ENCODE measurements around the gene RALGAPA2.

Gene RALGAPA2

DNA sequence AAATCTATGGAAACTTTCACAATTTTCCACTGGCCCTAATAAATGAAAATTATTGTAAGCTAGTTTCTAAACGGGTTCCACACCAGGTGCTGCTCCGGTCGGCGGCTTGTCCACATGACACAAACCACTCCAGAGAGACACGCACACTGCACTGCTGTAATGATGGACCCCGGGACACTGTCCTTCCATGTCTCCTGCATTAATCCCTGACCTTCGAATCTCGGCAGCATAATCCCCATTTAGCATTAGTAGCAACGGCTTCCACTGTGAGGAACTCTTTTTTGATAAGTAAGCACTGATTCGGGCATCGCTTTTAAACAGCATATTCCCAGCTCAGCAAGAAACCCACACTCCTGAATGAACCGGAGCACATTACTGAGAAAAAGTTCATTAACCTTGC, 301.0 kb downstream of the RALGAPA2 start:
- no peak for DNase-seq (ENCODE audit: low read depth)

GRCh38 chr20:20410678-20411077, 301.8 kb downstream of the RALGAPA2 start:
- no peak for TF ChIP-seq CTCF (IDR thresholded peaks at IDR 0.05; ENCODE audit: control insufficient read depth, insufficient read depth, low read depth, low read length, missing control alignments)
- no peak overlapping the region for H3K4me3 ChIP-seq (ENCODE audit: control insufficient read depth, low read depth, low read length)
- DNase-seq (ENCODE audit: low read depth): no peak

More for the DNA sequence above, 301.0 kb downstream of the RALGAPA2 start:
- no peak for TF ChIP-seq CTCF (IDR thresholded peaks at IDR 0.05; ENCODE audit: control insufficient read depth, insufficient read depth, low read depth, low read length, missing control alignments)
- H3K4me3 ChIP-seq (ENCODE audit: control insufficient read depth, low read depth, low read length): no peak overlapping the region

- DNase-seq (ENCODE audit: low read depth): no peak
- TF ChIP-seq CTCF (IDR thresholded peaks at IDR 0.05; ENCODE audit: control insufficient read depth, insufficient read depth, low read depth, low read length, missing control alignments): no peak
Measured at GRCh38 chr20:20409331-20409730, 303.1 kb downstream of the RALGAPA2 start.

GRCh38 chr20:20407891-20408805, 304.3 kb downstream of the RALGAPA2 start:
- peak; percentile 44 for TF ChIP-seq CTCF (IDR thresholded peaks at IDR 0.05; ENCODE audit: control insufficient read depth, insufficient read depth, low read depth, low read length, missing control alignments)
- no peak for DNase-seq (ENCODE audit: low read depth)
- no peak overlapping the region for H3K4me3 ChIP-seq (ENCODE audit: control insufficient read depth, low read depth, low read length)

More at GRCh38 chr20:20409331-20409730, 303.1 kb downstream of the RALGAPA2 start:
- H3K4me3 ChIP-seq (ENCODE audit: control insufficient read depth, low read depth, low read length): no peak overlapping the region

DNA sequence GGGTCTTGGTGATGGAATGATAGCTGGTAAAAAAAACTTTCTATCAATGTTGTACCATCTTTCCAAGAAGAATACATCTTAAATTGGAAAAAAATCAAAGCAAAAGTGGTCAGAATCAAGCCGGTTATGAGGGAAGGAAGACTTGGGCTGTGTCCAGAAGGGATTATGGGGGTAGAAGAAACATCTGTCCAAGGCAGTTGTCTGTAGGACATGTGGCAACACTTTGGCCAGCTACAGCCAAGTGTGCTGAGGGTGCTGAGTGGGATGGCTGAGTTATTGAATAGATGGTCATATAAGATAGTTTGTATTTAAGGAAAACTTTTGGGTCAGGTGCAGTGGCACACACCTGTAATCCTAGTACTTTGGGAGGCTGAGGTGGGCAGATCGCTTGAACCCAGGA, 306.1 kb downstream of the RALGAPA2 start:
- TF ChIP-seq CTCF (IDR thresholded peaks at IDR 0.05; ENCODE audit: control insufficient read depth, insufficient read depth, low read depth, low read length, missing control alignments): no peak

DNA sequence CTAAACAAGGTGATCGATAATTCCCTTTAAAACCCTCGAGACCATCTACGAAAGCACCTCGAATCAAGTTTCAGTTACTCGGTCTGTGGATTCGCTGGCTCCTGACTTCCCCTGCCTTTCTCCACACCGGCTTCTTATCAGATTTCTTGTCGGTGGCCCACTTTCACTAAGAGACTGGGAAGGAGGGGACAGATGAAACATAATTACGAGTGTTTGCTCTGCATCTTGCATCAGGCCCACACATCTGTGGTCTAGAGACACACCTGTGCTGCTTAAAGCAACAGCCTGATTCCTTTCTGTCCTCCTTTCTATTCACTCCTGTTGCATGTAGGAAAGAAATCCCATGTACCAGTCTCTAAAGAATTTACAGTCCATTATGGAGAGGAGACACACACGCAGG, 306.8 kb downstream of the RALGAPA2 start:
- no peak for DNase-seq (ENCODE audit: low read depth)
- TF ChIP-seq CTCF (IDR thresholded peaks at IDR 0.05; ENCODE audit: control insufficient read depth, insufficient read depth, low read depth, low read length, missing control alignments): no peak
- no peak overlapping the region for H3K4me3 ChIP-seq (ENCODE audit: control insufficient read depth, low read depth, low read length)

More for the DNA sequence above, 306.1 kb downstream of the RALGAPA2 start:
- no peak for DNase-seq (ENCODE audit: low read depth)
- H3K4me3 ChIP-seq (ENCODE audit: control insufficient read depth, low read depth, low read length): no peak overlapping the region

Measured in AG09309 (cell line).